HG02588 (cell line): ENCODE data around the gene SENP5.
"Not testable (repeated sequence)": the region's sequence is repeated elsewhere in the genome, so short reads cannot be mapped to it uniquely, and the experiment has no call there.

Experiments used
- ATAC-seq: cut with Tn5 transposase; IDR thresholded peaks from one replicate; pipeline ENCODE4 v1.9.1; 2021; ENCODE audit warnings: mild to moderate bottlenecking, moderate library complexity; ENCODE audit not compliant: unreplicated experiment

The SENP5 gene

DNA sequence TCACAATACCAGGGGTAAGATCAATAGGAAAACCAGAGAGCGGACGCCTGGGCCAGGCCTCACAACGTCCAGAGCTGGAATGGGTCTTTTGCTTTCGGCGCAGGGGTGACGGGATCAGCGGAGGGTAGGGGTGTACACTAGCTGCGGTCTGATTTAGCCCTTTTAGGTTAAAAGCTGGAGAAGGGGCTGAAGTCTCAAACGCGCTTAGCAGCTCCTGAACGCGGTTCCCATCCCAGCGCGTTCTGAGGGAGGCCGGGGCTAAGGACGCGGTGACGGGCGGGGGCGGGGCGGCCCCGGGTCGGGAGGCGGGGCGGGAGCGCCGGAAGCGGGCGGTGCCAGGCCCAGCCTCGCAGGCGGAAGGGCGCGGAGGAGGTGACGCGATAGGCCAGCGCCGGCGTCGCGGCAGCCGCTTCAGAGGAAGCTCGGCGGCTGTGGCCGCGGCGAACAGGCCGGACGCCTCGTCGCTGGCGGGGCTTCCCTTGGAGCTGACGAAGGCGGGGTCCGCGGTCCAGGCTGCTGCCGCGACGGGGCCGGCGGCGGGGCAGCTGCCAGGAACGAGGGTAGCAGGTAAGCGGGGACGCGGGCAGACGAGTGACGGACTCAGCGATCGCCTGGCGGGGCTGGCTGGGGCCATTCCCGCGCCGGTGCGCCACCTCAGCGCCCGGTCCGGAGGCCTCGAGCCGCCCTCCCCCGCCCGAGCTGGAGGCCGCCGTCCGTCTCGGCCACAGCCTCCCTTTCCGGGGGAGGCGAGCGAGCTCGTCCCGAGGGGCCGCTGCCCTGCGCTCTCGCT is at the start of gene SENP5:
Gene SENP5 (plus strand): TSS at position 414 of the 790 bp plus-strand sequence. CDS start 17,262 bp downstream, outside the sequence.
- peak; percentile 88 for ATAC-seq

- no peak for ATAC-seq
Observed at GRCh38 chr3:196821806-196822355, 45.8 kb upstream of the SENP5 start.

- ATAC-seq = not testable (repeated sequence)
Observed at GRCh38 chr3:196829651-196830050, 38.1 kb upstream of the SENP5 start.

GRCh38 chr3:196835086-196835485 is 32.6 kb upstream of the SENP5 start:
- no peak for ATAC-seq

DNA sequence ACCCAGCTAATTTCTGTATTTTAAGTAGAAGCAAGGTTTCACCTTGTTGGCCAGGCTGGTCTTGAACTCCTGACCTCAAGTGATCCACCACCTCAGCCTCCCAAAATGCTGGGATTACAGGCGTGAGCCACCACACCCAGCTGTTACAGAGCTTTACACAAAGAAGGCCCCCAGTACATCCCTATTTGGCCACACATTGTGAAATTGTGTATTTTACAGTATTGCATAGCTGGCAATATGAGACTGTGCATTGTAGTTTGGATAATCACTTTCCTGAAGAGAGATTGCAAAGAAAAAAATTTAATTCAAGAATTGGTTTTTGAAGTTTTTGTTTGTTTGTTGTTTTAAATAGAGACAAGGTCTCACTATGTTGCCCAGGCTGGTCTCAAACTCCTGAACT is 31.1 kb upstream of the SENP5 start:
- not testable (repeated sequence) for ATAC-seq

GRCh38 chr3:196837819-196838420 is 29.8 kb upstream of the SENP5 start:
- ATAC-seq = no peak

DNA sequence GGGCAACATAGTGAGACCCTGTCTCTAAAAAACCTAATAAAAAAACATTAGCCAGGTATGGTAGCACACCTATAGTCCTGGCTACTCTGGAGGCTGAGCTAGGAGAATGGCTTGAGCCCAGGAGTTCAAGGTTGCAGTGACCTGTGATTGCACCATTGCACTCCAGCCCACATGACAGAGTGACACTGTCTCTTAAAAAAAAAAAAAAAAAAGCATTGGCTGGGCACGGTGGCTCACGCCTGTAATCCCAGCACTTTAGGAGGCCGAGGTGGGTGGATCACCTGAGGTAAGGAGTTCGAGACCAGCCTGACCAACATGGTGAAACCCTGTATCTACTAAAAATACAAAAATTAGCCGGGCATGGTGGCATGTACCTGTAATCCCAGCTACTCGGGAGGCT is 28.4 kb upstream of the SENP5 start:
- ATAC-seq = not testable (repeated sequence)

DNA sequence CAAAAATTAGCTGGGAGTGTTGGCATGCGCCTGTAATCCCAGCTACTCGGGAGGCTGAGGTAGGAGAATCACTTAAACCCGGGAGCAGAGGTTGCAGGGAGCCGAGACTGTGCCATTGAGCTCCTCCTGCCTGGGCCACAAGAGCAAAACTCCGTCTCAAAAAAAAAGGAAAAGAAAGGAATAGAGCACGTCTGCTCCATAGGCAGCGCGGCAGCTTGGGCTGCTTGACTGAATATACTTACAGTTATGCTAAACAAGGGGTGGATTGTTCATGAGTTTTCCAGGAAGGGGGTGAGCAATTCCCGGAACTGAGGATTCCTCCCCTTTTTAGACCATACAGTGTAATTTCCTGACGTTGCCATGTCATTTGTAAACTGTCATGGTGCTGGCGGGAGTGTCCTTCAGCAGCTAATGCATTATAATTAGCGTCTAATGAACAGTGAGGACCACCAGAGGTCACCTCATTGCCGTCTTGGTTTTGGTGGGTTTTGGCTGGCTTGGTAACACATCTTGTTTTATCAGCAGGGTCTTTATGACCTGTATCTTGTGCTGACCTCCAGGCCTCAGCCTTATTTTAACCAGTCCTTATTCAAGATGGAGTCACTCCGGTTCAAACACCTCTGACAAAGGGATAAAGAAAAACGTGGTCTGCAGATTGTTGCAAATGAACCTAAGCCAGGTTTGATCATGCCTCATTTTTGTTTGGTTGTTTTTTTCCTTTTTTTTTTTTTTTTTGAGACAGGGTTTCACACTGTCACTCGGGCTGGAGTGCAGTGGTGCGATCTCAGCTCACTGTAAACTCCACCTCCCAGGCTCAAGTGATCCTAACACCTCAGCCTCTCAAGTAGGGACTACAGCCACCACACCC is 24.9 kb upstream of the SENP5 start:
- ATAC-seq = no peak

- ATAC-seq = no peak
Observed at GRCh38 chr3:196843435-196844110, 24.1 kb upstream of the SENP5 start.

DNA sequence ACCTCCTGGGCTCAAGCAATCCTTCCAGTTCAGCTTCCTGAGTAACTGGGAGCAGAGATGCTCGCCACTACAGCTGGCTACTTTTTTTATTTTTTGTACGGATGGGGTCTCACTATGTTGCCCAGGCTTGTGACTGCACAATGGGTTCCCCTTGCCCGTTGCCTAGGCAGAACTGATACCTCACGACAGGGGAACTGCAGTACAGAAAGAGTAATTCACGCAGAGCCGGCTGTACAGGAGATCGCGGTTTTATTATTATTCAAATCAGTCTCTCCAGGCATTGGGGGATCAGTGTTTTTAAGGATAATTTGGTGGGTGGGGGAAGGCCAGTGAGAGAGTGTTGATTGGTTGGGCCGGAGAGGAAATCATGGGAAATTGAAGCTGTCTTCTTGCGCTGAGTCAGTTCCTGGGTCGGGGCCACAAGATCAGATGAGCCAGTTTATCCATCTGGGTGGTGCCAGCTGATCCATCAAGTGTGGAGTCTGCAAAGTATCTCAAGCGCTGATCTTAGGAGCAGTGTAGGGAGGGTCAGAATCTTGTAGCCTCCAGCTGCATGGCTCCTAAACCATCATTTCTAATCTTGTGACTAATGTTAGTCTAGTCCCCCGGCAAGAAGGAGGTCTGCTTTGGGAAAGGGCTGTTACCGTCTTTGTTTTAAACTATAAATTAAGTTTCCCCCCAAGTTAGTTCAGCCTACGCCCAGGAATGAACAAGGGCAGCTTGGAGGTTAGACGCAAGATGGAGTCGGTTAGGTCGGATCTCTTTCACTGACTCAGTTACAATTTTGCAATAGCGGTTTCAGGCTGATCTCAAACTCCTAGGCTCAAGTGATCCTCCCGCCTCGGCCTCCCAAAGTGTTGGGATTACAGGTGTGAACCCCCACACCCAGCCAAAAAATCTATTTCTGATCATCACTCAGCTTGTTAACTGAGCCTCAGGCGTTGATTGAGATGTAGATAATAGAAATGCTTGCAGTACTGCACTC is 23.2 kb upstream of the SENP5 start:
- not testable (repeated sequence) for ATAC-seq

DNA sequence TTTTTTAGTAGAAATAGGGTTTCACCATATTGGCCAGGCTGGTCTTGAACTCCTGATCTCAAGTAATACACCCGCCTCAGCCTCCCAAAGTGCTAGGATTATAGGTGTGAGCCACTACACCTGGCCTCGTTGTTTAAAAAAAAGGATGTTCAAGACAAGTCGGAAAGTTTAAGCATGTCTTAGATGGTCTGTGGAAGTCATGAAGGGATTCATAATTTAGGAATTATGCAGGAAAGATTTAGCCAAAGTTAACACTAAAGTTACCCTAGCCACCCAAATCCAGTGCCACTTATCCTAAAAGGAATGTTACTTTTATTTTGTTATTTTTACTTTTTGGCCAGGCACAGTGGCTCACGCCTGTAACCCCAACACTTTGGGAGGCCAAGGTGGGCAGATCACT is 19.3 kb upstream of the SENP5 start:
- not testable (repeated sequence) for ATAC-seq

GRCh38 chr3:196849180-196849741 is 18.5 kb upstream of the SENP5 start:
- no peak for ATAC-seq

- not testable (repeated sequence) for ATAC-seq
Observed at GRCh38 chr3:196863000-196863399, 4.7 kb upstream of the SENP5 start.

DNA sequence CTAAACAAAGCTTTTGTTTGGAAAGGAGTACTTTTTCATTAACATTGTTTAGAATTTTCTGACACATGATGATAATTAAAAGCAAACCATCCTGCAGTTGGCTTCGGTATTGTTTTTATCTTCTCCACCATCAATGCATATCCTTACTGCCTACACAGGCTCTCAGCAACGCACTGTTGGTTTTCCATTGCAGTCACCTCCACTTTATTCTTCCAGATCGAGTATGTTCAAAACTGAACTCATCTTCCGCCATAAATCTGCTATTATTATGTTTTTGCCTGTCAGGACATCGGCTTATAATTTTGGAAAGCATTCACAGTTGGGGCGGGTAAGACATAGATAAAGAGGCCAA is 589 bp upstream of the SENP5 start:
- ATAC-seq = no peak

- ATAC-seq = peak; percentile 29
Observed at GRCh38 chr3:196868297-196868661, 559 bp downstream of the SENP5 start.

GRCh38 chr3:196872316-196872715 is 4.6 kb downstream of the SENP5 start:
- no peak for ATAC-seq

DNA sequence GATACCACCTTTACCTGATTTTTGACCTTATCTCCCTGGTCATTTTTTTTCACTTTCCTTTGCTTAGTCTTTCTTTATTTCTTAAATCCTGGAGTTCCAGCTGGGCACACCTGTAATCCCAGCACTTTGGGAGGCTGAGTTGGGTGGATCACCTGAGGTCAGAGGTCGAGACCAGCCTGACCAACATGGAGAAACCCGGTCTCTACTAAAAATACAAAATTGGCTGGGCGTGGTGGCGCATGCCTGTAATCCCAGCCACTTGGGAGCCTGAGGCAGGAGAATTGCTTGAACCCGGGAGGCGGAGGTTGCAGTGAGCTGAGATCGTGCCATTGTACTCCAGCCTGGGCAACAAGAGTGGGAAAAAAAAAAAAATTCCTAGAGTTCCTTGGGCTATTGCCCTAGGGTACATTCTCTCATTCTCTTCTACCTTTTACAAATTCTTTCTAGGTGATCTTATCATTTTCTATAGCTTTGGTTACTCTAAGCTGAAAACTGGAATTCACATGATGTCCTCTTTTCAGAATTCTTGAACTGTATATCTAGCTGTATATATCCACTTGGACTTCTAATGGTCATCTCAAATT is 6.9 kb downstream of the SENP5 start:
- ATAC-seq = not testable (repeated sequence)

DNA sequence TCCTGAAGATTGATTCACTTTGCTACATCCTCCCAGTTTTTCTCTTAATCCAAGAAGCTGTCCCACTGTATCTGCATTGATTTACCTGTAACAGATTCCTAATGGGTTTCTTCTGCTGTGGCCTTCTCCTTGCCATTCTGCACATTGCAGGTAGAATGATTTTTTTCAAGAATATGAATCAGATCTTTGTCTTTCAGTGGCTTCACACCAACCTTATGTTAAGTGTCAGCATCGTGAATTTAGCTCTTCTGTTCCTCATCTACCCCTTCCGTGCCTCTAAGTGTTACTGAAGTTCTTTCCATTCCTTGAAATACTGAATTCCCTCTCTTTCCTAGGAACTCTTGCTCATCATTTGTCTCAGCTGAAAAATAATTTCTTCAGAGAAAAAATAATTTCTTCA is 7.5 kb downstream of the SENP5 start:
- ATAC-seq = no peak

- ATAC-seq = no peak
Observed at GRCh38 chr3:196883361-196883760, 15.6 kb downstream of the SENP5 start.
